Thoracic aorta (tissue), 2 donors: Measurements from ENCODE around the gene CREB5. TPM values are rescaled to one million over a fixed set of nuclear protein-coding genes. Genes with fewer than 3 reads are reported as not detected.

Experiments used
- ATAC-seq: fragments of 150-250 bp; one replicate; pipeline ENCODE4 v1.8.0; 2017; ENCODE audit warnings: low read depth; ENCODE audit not compliant: insufficient number of reproducible peaks, low FRiP score
- DNase-seq: peaks from one replicate; pipeline ENCODE4 v3.0.0-alpha.2; 2020; ENCODE audit warnings: low spot score
- H3K27ac ChIP-seq, 2 donors: fragments of 200-600 bp; sonication (generic); 1 replicate in 1 of 2; 2 replicates in 1 of 2; pipeline ENCODE4 v1.5.1; 2016; ENCODE audit warnings: mild to moderate bottlenecking in 2 of 2, moderate library complexity in 2 of 2
- H3K27me3 ChIP-seq: fragments of 200-600 bp; sonication (generic); replicated peaks from 2 replicates; pipeline ENCODE4 v1.6.0; 2016; ENCODE audit warnings: mild to moderate bottlenecking; ENCODE audit not compliant: insufficient read depth
- H3K36me3 ChIP-seq: fragments of 200-600 bp; sonication (generic); one replicate; pipeline ENCODE4 v1.5.1; 2016
- H3K4me1 ChIP-seq, 2 donors: fragments of 200-600 bp; sonication (generic); 1 replicate in 1 of 2; 2 replicates in 1 of 2; pipeline versions ENCODE4 v1.5.1 to v1.6.0; 2016; ENCODE audit warnings: low read depth in 2 of 2, mild to moderate bottlenecking in 1 of 2; ENCODE audit not compliant: control insufficient read depth in 1 of 2
- H3K4me3 ChIP-seq: fragments of 200-600 bp; sonication (generic); 2 replicates; pipeline ENCODE4 v1.5.1; 2016; ENCODE audit warnings: mild to moderate bottlenecking
- H3K9me3 ChIP-seq: fragments of 200-600 bp; sonication (generic); 2 replicates; pipeline ENCODE4 v1.5.1; 2016
- total RNA-seq, 2 donors: library from RNA; depleted of rRNA; stranded (reverse); fragments of >200 nt; gene quantifications; one replicate each; pipeline versions ENCODE4 v1.1.0 to v1.2.3, GENCODE V29; 2016
- TF ChIP-seq, protein P1 (sequence below): fragments of 200-600 bp; sonication (generic); IDR thresholded peaks from one replicate; pipeline ENCODE4 v1.5.1; 2019; ENCODE audit warnings: antibody characterized with exemption

CREB5 gene
- total RNA-seq, 2 donors from 2014 or later: 44.4 to 49.1 TPM

DNA sequence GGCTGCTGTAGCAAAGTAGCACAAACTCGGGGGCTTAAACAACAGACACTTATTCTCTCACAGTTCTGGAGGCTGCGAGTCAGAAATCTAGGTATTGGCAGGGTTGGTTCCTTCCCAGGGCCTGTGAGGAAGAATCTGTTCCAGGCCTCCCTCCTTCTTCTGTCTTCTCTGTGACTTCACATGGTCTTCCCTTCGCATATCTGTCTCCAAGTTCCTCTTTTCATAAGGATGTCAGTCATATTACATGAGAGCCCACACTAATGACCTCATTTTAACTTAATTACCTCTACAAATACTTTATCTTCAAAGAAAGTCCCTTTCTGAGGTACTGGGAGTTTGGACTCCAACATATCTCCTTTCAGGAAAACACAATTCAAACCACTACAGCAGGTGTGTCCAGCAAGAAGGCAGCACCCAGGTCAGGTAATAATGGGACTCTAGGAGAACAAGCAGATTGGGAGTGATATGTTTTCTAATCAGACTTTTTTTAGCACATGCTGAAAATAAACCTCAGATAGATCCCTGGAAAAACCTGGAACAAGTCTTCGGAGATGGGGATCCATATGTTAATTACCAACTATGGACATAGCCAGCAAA is 11.7 kb downstream of the CREB5 start:
- Histone ChIP-seq H3K27ac (no peak overlapping the region), H3K4me3 (no peak overlapping the region), H3K4me1 (peaks cover 0 to 12% of the 10 kb centered on the region in 2 donors), H3K27me3 (no peaks in the 10 kb centered on the region), H3K9me3 (no peaks in the 10 kb centered on the region), H3K36me3 (no peaks in the 10 kb centered on the region)
- ATAC-seq (no peak), DNase-seq (no peak)
- TF ChIP-seq, protein P1, sequence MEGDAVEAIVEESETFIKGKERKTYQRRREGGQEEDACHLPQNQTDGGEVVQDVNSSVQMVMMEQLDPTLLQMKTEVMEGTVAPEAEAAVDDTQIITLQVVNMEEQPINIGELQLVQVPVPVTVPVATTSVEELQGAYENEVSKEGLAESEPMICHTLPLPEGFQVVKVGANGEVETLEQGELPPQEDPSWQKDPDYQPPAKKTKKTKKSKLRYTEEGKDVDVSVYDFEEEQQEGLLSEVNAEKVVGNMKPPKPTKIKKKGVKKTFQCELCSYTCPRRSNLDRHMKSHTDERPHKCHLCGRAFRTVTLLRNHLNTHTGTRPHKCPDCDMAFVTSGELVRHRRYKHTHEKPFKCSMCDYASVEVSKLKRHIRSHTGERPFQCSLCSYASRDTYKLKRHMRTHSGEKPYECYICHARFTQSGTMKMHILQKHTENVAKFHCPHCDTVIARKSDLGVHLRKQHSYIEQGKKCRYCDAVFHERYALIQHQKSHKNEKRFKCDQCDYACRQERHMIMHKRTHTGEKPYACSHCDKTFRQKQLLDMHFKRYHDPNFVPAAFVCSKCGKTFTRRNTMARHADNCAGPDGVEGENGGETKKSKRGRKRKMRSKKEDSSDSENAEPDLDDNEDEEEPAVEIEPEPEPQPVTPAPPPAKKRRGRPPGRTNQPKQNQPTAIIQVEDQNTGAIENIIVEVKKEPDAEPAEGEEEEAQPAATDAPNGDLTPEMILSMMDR: no peak

DNA sequence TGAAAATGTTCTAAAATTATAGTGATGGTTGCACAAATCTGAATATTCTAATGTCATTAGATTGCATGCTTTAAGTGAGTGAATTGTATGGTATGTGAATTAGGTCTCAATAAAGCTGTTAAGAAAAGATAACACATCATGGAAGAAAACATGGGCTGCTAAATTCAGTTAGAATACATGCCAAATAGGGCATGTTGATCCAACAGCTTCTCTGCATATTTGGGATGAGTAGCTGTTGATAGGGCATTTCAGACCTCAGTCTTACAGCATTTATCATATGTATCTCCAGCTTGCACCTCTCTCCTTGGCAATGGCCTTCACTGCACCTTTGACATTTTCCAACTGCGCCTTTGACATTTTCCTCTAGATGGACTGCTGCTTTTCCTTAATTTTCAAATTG is 13.2 kb downstream of the CREB5 start:
- ATAC-seq (no peak), DNase-seq (no peak)
- no peak overlapping the region for H3K27ac ChIP-seq
- TF ChIP-seq, protein P1: no peak
- no peaks in the 10 kb centered on the region for H3K9me3 ChIP-seq
- H3K36me3 ChIP-seq: no peaks in the 10 kb centered on the region
- no peak overlapping the region for H3K4me3 ChIP-seq
- H3K4me1 ChIP-seq: no peaks in the 10 kb centered on the region
- no peaks in the 10 kb centered on the region for H3K27me3 ChIP-seq

DNA sequence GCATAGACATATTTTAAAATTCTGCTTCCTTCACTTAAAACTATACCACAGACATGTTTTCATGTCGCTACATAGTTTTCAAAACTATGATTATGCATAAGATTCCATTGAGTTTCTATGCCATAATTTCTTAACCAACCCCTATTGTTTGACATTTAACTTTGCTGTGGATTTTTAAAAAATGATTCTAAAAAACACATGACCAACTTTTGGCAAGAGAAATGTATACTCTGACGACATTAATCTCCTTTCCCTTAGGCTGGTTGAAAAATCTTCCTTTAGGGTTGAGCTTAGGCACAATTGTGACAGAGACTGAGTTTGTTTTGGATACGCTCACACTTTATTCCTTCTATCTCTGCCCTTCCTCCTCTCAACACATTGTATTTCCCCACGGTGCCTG is 14.9 kb downstream of the CREB5 start:
- DNase-seq (no peak), ATAC-seq (no peak)
- Histone ChIP-seq H3K27ac (no peak overlapping the region), H3K27me3 (no peaks in the 10 kb centered on the region), H3K4me3 (no peak overlapping the region), H3K4me1 (no peaks in the 10 kb centered on the region), H3K36me3 (no peaks in the 10 kb centered on the region), H3K9me3 (no peaks in the 10 kb centered on the region)
- TF ChIP-seq, protein P1: no peak

DNA sequence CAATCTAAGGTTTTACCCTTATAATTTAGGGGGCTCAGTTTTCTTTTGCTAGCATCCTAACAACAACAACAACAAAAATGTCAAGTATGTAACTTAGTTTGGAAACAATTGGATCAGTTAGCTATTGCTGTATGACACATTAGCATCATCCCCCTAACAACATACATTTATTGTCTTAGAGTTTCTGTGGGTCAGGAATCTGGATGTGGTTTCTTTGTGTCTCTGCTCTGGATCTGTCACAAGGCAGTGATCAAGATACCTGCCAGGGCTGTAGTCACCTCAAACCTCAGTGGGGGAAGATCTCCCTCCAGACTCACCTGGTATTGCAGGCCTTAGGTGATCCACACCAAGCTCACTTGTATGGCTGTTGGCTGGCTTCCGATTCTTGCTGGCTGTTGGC is 18.3 kb downstream of the CREB5 start:
- ATAC-seq: no peak
- no peak overlapping the region for H3K27ac ChIP-seq
- no peak for DNase-seq

DNA sequence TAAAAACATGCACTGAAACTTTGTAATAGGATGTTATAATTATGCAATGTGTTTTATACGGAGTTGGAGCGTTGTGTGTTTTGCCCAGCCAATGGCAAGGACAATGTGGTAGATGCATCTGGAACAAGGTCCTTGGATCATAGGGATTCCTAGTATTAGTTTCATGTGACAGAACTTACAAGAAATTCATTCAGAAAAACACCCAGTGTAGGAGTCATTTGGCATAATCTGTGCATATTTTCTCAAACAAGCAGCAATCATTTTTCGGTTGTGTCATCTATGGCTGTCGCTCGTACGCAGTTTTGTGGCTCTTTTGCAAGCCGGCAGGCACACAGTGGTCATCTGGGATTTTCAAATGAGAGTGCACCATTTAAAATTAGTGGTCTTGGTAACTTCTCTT is 19.8 kb downstream of the CREB5 start:
- Histone ChIP-seq H3K27ac (peak overlapping the region in 1 of 2 donors; percentile 4), H3K4me3 (peak overlapping the region; percentile 49)

More for the DNA sequence above, 18.3 kb downstream of the CREB5 start:
- TF ChIP-seq, protein P1: no peak
- Histone ChIP-seq H3K36me3 (no peaks in the 10 kb centered on the region), H3K27me3 (no peaks in the 10 kb centered on the region), H3K4me3 (no peak overlapping the region), H3K4me1 (no peaks in the 10 kb centered on the region), H3K9me3 (no peaks in the 10 kb centered on the region)

More for the DNA sequence above, 19.8 kb downstream of the CREB5 start:
- TF ChIP-seq, protein P1: no peak
- no peaks in the 10 kb centered on the region for H3K36me3 ChIP-seq
- H3K9me3 ChIP-seq: no peaks in the 10 kb centered on the region
- H3K4me1 ChIP-seq: no peaks in the 10 kb centered on the region
- H3K27me3 ChIP-seq: no peaks in the 10 kb centered on the region
- ATAC-seq: peak; percentile 41
- DNase-seq: no peak
